Neural crest cell (in vitro differentiated cells): ENCODE measurements around the gene HOXC4. TPM values are rescaled to one million over a fixed set of nuclear protein-coding genes. Genes with fewer than 3 reads are reported as not detected.

ENCODE experiments used
- DNase-seq: peaks from one replicate; pipeline ENCODE4 v3.0.0; 2021; ENCODE audit warnings: low read depth, mixed read lengths, low spot score
- H3K27ac Mint-ChIP-seq: one replicate; pipeline ENCODE4 v1.8.0; 2021; ENCODE audit warnings: mild to moderate bottlenecking, mixed read lengths; ENCODE audit not compliant: unreplicated experiment
- H3K27me3 Mint-ChIP-seq: 2 replicates; pipeline ENCODE4 v1.8.0; 2021; ENCODE audit warnings: low read depth, mild to moderate bottlenecking, mixed read lengths
- H3K36me3 Mint-ChIP-seq: 2 replicates; pipeline ENCODE4 v1.8.0; 2021; ENCODE audit warnings: low read depth, mild to moderate bottlenecking, mixed read lengths
- H3K4me1 Mint-ChIP-seq: 2 replicates; pipeline ENCODE4 v1.8.0; 2021; ENCODE audit warnings: mixed read lengths
- H3K4me3 Mint-ChIP-seq: one replicate; pipeline ENCODE4 v1.8.0; 2021; ENCODE audit warnings: mild to moderate bottlenecking, mixed read lengths
- H3K9me3 Mint-ChIP-seq: 2 replicates; pipeline ENCODE4 v1.8.0; 2021; ENCODE audit warnings: mixed read lengths
- CTCF ChIP-seq: fragments of 200-600 bp; sonication (generic); conservative IDR thresholded peaks from 2 replicates; pipeline ENCODE4 v1.5.0; 2021; ENCODE audit warnings: antibody characterized with exemption, mild to moderate bottlenecking
- total RNA-seq: library from RNA; stranded (reverse); gene quantifications from 2 replicates; pipeline ENCODE4 v1.2.1, GENCODE V29; 2021

Gene HOXC4
- total RNA-seq, 1 donor from 2014 or later = 5.6 TPM

GRCh38 chr12:54048406-54049093 lies 5.1 kb upstream of the HOXC4 start:
- Mint-ChIP-seq H3K4me1 (no peaks in the 10 kb centered on the region), H3K27ac (no peak overlapping the region), H3K27me3 (peaks cover 100% of the 10 kb centered on the region), H3K9me3 (no peaks in the 10 kb centered on the region), H3K36me3 (no peaks in the 10 kb centered on the region), H3K4me3 (peak overlapping the region; percentile 8)
- DNase-seq = no peak
- TF ChIP-seq CTCF = no peak

- Mint-ChIP-seq H3K36me3 (no peaks in the 10 kb centered on the region), H3K4me3 (peak overlapping the region; percentile 4), H3K4me1 (no peaks in the 10 kb centered on the region), H3K27ac (no peak overlapping the region), H3K27me3 (peaks cover 100% of the 10 kb centered on the region), H3K9me3 (no peaks in the 10 kb centered on the region)
- no peak for TF ChIP-seq CTCF
- DNase-seq = no peak
These were observed 4.5 kb upstream of the HOXC4 start for GRCh38 chr12:54049108-54049507.

GRCh38 chr12:54050482-54050810 lies 3.2 kb upstream of the HOXC4 start:
- Mint-ChIP-seq H3K9me3 (no peaks in the 10 kb centered on the region), H3K36me3 (no peaks in the 10 kb centered on the region), H3K4me1 (no peaks in the 10 kb centered on the region), H3K4me3 (peak overlapping the region; percentile 21), H3K27me3 (peaks cover 100% of the 10 kb centered on the region), H3K27ac (no peak overlapping the region)
- no peak for DNase-seq
- TF ChIP-seq CTCF = no peak

GRCh38 chr12:54051026-54051842 lies 2.4 kb upstream of the HOXC4 start:
- peak overlapping the region; percentile 52 for H3K4me3 Mint-ChIP-seq
- H3K9me3 Mint-ChIP-seq = no peaks in the 10 kb centered on the region
- H3K27me3 Mint-ChIP-seq = peaks cover 100% of the 10 kb centered on the region
- no peaks in the 10 kb centered on the region for H3K4me1 Mint-ChIP-seq
- no peaks in the 10 kb centered on the region for H3K36me3 Mint-ChIP-seq
- no peak for TF ChIP-seq CTCF
- H3K27ac Mint-ChIP-seq = no peak overlapping the region
- no peak for DNase-seq

- DNase-seq = no peak
- Mint-ChIP-seq H3K27me3 (peaks cover 100% of the 10 kb centered on the region), H3K4me1 (no peaks in the 10 kb centered on the region), H3K9me3 (no peaks in the 10 kb centered on the region), H3K27ac (no peak overlapping the region), H3K36me3 (no peaks in the 10 kb centered on the region), H3K4me3 (peak overlapping the region; percentile 39)
- no peak for TF ChIP-seq CTCF
These were observed 1.7 kb upstream of the HOXC4 start for GRCh38 chr12:54051874-54052437.
